T-helper 22 cell (primary cell): ENCODE data around the gene NPR1.
A peak's percentile ranks its signal among the peaks of the same experiment; 100 is the strongest.

Experiments used
- DNase-seq: peaks from one replicate; pipeline ENCODE4 v3.0.0-alpha.2; 2020; ENCODE audit warnings: low read depth

The NPR1 gene

DNA sequence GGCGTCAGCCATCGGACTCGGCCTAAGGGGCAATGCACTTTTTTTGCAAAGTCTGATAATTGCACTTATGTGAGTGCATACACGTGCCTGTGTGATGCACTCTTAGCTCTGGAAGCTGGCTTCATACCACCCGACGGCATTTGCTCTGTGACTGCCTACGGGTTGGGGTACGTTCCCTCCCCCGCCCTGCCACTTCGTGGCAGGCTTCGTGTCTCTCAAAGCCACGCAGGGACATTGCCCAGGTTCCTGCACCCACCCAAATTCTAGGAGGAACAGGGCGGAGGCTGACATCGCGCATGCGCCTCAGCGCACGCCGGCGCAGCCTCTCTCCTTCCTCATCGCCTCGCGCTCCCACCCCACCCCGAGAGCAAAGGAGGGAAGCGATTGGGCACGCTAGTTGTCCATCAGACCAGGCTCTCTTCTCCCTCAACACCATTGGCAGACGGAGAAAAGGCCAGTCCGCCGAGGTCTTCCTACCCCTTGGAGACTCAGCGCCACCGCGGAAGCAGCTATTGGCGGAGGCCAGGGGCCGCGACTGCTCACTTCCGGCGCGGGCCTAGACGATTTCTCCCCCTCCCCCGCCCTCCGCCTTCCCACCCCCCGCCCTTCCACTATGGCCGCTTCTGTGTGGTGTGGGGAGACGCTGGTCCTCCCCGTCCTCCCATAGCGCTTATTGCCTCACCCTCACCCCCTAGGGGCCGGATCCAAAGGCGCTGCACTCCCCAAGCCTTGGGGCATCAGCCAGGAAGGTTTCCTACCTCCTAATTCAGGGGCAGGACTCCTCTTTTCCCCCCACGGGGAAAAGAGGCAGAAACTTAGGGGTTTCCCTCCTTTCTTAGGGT lies 49.2 kb downstream of the NPR1 start, which contains the start of gene INTS3:
Gene INTS3, plus strand, starts transcription at position 588 of the 842 bp plus-strand sequence. CDS start 585 bp downstream, outside the sequence.
- DNase-seq: peak; percentile 100

DNA sequence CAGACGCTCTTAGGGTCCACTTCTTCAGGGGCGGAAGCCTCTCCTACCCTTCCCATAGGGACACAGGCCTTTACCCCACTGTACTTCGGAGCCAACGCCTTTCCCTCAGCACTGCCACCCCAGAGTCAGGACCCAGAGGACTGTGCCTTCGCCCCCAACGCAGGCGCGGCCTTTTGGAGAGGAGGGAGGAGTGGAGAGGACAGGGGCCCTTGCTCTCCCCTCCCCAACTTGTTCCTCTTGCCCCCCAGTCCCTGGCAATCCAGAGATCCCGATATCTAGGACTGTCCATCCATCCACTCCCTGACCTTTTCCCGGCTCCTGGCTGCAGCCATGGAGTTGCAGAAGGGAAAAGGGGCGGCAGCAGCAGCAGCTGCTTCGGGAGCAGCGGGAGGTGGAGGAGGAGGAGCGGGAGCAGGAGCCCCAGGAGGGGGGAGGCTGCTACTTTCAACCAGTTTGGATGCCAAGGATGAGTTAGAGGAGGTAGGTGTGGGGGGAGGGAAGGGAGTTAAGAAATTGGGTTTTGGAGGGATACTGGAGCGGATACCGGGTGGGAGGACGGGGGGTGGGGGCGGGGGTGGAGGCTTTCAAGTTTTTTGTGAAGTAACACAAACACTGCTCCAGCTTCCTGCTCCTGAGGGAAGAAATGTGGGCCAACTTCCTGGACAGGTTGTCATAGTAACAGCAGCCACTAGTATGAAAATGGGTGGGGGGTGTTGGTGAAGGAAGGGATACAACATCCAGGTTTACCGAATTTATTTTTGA lies 50.0 kb downstream of the NPR1 start:
- no peak for DNase-seq

- DNase-seq: no peak
These were observed 52.0 kb downstream of the NPR1 start for GRCh38 chr1:153730468-153730988.

- DNase-seq: no peak
These were observed 55.5 kb downstream of the NPR1 start for GRCh38 chr1:153733970-153734369.

DNA sequence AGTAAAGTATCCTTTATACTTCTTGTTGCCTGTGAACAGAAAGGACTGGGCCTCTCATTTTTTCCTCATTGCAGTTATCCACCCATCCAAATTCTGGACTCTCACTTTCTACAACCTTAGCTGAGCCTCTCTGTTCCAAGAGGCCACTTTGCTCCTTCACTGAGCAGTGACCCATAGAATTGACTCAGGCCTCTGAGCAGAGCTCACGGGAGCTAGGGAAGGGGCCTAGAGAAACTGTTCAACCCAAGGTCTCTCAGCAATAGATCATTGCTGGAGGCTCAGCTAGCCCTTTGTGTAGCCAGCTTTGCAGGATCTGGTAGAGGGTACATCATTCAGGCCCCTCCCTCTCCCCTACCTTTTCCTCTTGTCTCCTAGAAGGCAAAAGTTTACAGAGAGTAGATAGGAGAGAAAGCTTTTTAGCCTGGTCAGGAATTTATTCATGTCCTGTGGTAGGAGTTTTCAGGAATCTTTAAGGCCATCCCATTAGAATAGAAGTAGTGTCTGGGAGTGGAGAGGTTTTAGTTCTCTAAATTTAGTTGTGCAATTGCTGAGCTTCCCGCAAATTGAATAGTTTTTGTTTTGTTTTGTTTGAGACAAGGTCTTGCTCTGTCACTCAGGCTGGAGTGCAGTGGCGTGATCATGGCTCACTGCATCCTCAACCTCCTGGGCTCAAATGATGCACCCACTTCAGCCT lies 56.1 kb downstream of the NPR1 start:
- no peak for DNase-seq

GRCh38 chr1:153735090-153735420 lies 56.6 kb downstream of the NPR1 start:
- no peak for DNase-seq

DNA sequence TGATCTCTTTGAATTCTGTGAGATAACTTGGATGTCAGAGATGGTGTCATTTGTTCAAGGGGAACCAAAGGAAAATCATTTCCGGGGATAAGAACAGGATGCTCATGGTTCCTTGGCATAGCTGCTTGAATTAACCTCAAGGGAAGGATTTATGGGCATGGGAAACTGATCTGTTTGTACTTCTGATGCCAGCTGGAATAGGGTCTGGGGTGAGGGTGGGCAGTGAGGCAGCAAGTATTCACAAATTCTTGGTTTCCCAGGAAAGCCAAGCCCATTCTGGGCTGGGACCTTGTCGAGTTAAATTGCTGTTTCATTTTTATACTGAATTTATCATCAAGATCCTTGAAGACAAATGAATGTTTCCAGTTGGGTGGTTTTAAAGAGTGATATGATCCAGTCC lies 63.5 kb downstream of the NPR1 start:
- DNase-seq: no peak

DNA sequence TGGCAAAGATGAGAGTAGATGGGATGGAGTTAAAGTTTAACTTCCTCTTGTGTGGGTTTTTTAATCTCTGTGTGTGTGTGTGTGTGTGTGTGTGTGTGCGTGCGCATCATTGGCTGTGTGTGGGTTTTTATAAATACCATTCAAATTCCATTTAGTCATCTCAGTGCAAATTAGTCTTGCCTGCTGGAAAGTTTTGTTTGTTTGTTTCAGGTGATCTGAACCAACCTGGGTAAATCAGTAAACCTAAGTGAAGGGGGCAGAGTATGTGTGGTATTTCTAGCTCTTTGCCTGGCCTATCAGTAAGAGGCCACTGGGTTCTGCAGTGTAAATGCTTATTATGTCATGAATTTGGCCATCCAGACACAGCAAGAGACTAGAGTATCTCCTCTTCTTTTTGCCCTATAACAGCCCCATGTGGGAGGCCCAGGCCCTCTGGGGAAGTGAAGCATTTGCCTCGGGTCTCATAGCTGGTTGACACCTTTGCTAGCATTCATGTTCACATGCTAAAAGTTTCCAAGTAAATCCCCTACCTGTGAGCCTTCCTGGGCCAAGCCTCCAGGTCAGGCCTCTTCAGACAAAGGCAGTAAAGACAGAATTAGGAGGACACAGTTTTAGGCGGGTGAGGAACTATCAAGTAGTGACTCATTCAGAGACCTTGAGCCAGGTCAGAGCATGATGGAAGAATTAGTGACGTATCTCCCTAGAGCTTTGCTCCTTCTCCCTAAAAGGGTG lies 64.1 kb downstream of the NPR1 start:
- DNase-seq: no peak
